ENCODE data around the gene CAPS2. TPM values are rescaled to one million over a fixed set of nuclear protein-coding genes. Genes with fewer than 3 reads are reported as not detected.

The CAPS2 gene
- polyA plus RNA-seq, 3 donors from 2014 or later, result 6.2 to 7.9 (median 6.2) TPM

Other genes starting within 250 kb of the CAPS2 start
- gene KCNC2, start 120.5 kb downstream of the CAPS2 start, polyA plus RNA-seq, result not detected
- gene GLIPR1L1, start 4.3 kb upstream of the CAPS2 start, polyA plus RNA-seq, result not detected
- gene GLIPR1L2, start 60.8 kb upstream of the CAPS2 start, polyA plus RNA-seq, result under 1 TPM in 2 of 3 donors, not detected in 1; 0.71 to 0.84 TPM
- 100 to 1,000 TPM; 132 to 229 (median 201) TPM for gene GLIPR1, start 150.4 kb upstream of the CAPS2 start, polyA plus RNA-seq
- 10 to 100 TPM; 22.1 to 67.2 (median 51.8) TPM for gene KRR1, start 181.3 kb upstream of the CAPS2 start, polyA plus RNA-seq

Data from immature natural killer cell (primary cell).